Measurements from ENCODE around the gene LPP. TPM values are rescaled to one million over a fixed set of nuclear protein-coding genes. Genes with fewer than 3 reads are reported as not detected.

Gene LPP
- total and polyA plus RNA-seq, 2 donors from 2014 or later = 6.7 to 233 TPM

DNA sequence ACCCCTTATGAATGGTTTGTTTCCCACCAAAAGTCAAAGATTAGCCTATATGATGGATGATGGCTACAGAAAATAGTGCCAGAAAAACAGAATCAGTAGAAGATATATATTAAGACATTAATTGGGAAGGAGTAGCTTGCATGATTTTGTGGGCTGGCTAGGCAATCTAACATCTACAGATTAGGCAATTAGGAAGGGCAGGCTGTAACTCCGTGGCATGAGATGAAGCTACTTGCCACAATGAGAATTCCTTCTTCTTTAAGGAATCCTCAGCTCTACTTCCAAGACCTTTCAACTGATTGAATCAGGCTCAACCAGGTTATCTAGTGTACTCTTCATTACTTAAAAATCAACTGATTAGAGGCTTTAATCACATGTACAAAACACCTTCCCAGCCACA, 426.7 kb downstream of the LPP start:
- Histone ChIP-seq H3K4me1 (ENCODE audit: control insufficient read depth in 2 of 3, insufficient read depth in 2 of 3, low read depth in 1 of 3, low read length in 3 of 3) (peaks cover 0 to 8% (median 2%) of the 10 kb centered on the region in 3 donors), H3K4me3 (ENCODE audit: low read length in 3 of 3) (no peak overlapping the region), H3K36me3 (ENCODE audit: control insufficient read depth in 2 of 3, insufficient read depth in 3 of 3, low read length in 3 of 3) (no peaks in the 10 kb centered on the region), H3K9me3 (ENCODE audit: control insufficient read depth in 2 of 3, insufficient read depth in 1 of 3, low read length in 3 of 3) (no peaks in the 10 kb centered on the region), H3K27me3 (ENCODE audit: control insufficient read depth, insufficient read depth, low read length) (no peaks in the 10 kb centered on the region), H3K9ac (ENCODE audit: low read length in 3 of 3) (no peak overlapping the region), H3K27ac (ENCODE audit: low read depth in 2 of 2, low read length in 2 of 2) (no peak overlapping the region)
- intact Hi-C loops (cut with DNase I) = no loop called here
- DNase-seq (no peak), FAIRE-seq (no peak)
- TF ChIP-seq, protein P1, sequence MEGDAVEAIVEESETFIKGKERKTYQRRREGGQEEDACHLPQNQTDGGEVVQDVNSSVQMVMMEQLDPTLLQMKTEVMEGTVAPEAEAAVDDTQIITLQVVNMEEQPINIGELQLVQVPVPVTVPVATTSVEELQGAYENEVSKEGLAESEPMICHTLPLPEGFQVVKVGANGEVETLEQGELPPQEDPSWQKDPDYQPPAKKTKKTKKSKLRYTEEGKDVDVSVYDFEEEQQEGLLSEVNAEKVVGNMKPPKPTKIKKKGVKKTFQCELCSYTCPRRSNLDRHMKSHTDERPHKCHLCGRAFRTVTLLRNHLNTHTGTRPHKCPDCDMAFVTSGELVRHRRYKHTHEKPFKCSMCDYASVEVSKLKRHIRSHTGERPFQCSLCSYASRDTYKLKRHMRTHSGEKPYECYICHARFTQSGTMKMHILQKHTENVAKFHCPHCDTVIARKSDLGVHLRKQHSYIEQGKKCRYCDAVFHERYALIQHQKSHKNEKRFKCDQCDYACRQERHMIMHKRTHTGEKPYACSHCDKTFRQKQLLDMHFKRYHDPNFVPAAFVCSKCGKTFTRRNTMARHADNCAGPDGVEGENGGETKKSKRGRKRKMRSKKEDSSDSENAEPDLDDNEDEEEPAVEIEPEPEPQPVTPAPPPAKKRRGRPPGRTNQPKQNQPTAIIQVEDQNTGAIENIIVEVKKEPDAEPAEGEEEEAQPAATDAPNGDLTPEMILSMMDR (IDR thresholded peaks at IDR 0.05; ENCODE audit: borderline replicate concordance, extremely low read depth, insufficient read depth) = no peak

GRCh38 chr3:188581365-188581764, 427.4 kb downstream of the LPP start:
- peak in 1 of 5 donors; percentile 46 for DNase-seq
- Histone ChIP-seq H3K27ac (ENCODE audit: low read depth in 2 of 2, low read length in 2 of 2) (peak overlapping the region in 1 of 2 donors; percentile 39), H3K9ac (ENCODE audit: low read length in 3 of 3) (no peak overlapping the region), H3K4me3 (ENCODE audit: low read length in 3 of 3) (no peak overlapping the region), H3K9me3 (ENCODE audit: control insufficient read depth in 2 of 3, insufficient read depth in 1 of 3, low read length in 3 of 3) (no peaks in the 10 kb centered on the region), H3K27me3 (ENCODE audit: control insufficient read depth, insufficient read depth, low read length) (no peaks in the 10 kb centered on the region), H3K36me3 (ENCODE audit: control insufficient read depth in 2 of 3, insufficient read depth in 3 of 3, low read length in 3 of 3) (no peaks in the 10 kb centered on the region), H3K4me1 (ENCODE audit: control insufficient read depth in 2 of 3, insufficient read depth in 2 of 3, low read depth in 1 of 3, low read length in 3 of 3) (peaks cover 0 to 8% (median 2%) of the 10 kb centered on the region in 3 donors)
- TF ChIP-seq, protein P1 (IDR thresholded peaks at IDR 0.05; ENCODE audit: borderline replicate concordance, extremely low read depth, insufficient read depth) = no peak
- no peak for FAIRE-seq
- intact Hi-C loops (cut with DNase I) = no loop called here

- Histone ChIP-seq H3K9me3 (ENCODE audit: control insufficient read depth in 2 of 3, insufficient read depth in 1 of 3, low read length in 3 of 3) (no peaks in the 10 kb centered on the region), H3K4me3 (ENCODE audit: low read length in 3 of 3) (no peak overlapping the region), H3K27me3 (ENCODE audit: control insufficient read depth, insufficient read depth, low read length) (no peaks in the 10 kb centered on the region), H3K9ac (ENCODE audit: low read length in 3 of 3) (no peak overlapping the region), H3K27ac (ENCODE audit: low read depth in 2 of 2, low read length in 2 of 2) (peak overlapping the region in 1 of 2 donors; percentile 39), H3K36me3 (ENCODE audit: control insufficient read depth in 2 of 3, insufficient read depth in 3 of 3, low read length in 3 of 3) (no peaks in the 10 kb centered on the region), H3K4me1 (ENCODE audit: control insufficient read depth in 2 of 3, insufficient read depth in 2 of 3, low read depth in 1 of 3, low read length in 3 of 3) (peaks cover 0 to 8% (median 2%) of the 10 kb centered on the region in 3 donors)
- FAIRE-seq (no peak), DNase-seq (no peak)
- TF ChIP-seq, protein P1 (IDR thresholded peaks at IDR 0.05; ENCODE audit: borderline replicate concordance, extremely low read depth, insufficient read depth) = no peak
- intact Hi-C loops (cut with DNase I) = no loop called here
These were observed 427.8 kb downstream of the LPP start for GRCh38 chr3:188581792-188582191.

Data from kidney (tissue), 14 donors.